Panc1 (cell line): ENCODE measurements around the gene SLC19A3. TPM values are rescaled to one million over a fixed set of nuclear protein-coding genes. Genes with fewer than 3 reads are reported as not detected.

Experiments used
- ATAC-seq: fragments of 200-7000 bp; cut with Tn5 transposase; 2 replicates; pipeline ENCODE4 v1.9.1; 2020; ENCODE audit warnings: mild to moderate bottlenecking, moderate library complexity
- BruUV-seq: library from RNA; stranded (reverse); fragments of 400-500 nt; replicated peaks from 2 replicates; lab custom pipeline; 2021; lab: Mats Ljungman, UMichigan
- CTCF ChIA-PET: fragments of 300-600 bp; sonication (Branson Sonifier 250); formaldehyde crosslinking; loops from one replicate; lab custom pipeline; 2022; ENCODE audit warnings: antibody characterized with exemption; lab: Charles Lee
- POLR2A ChIA-PET: fragments of 300-600 bp; sonication (Branson Sonifier 250); formaldehyde crosslinking; loops from one replicate; lab custom pipeline; 2022; ENCODE audit warnings: antibody characterized with exemption; lab: Charles Lee
- DNase-seq: peaks from one replicate; pipeline ENCODE4 v3.0.0-alpha.2; 2010; ENCODE audit warnings: low read depth, low spot score
- H3K27ac ChIP-seq: 2 replicates; pipeline ENCODE4 v1.5.1; 2011; ENCODE audit warnings: mild to moderate bottlenecking, low read length, inconsistent platforms
- H3K27me3 ChIP-seq: fragments of 200-500 bp; sonication (Bioruptor generic); 2 replicates; pipeline ENCODE4 v1.6.0; 2014; ENCODE audit warnings: low read length, inconsistent platforms; ENCODE audit not compliant: control insufficient read depth, insufficient read depth
- H3K36me3 ChIP-seq: fragments of 200-500 bp; sonication (Bioruptor generic); 2 replicates; pipeline ENCODE4 v1.5.1; 2014; ENCODE audit warnings: inconsistent platforms, mild to moderate bottlenecking, low read length, moderate library complexity; ENCODE audit not compliant: control insufficient read depth, insufficient read depth
- H3K4me1 ChIP-seq: 2 replicates; pipeline ENCODE4 v1.5.1; 2011; ENCODE audit warnings: inconsistent platforms, mild to moderate bottlenecking, low read length, moderate library complexity; ENCODE audit not compliant: control insufficient read depth, insufficient read depth
- H3K4me3 ChIP-seq, 2 experiments: 2 replicates each; pipeline ENCODE4 v1.5.1; 2011 to 2012; ENCODE audit warnings: low read depth in 2 of 2, low read length in 2 of 2, mild to moderate bottlenecking in 2 of 2, inconsistent platforms in 1 of 2, moderate library complexity in 1 of 2
- H3K9me3 ChIP-seq: fragments of 200-500 bp; sonication (Bioruptor generic); 2 replicates; pipeline ENCODE4 v1.5.1; 2014; ENCODE audit warnings: low read depth, mild to moderate bottlenecking, inconsistent platforms, low read length, moderate library complexity; ENCODE audit not compliant: control insufficient read depth, insufficient read depth
- CTCF ChIP-seq: fragments of 450-650 bp; IDR thresholded peaks from 2 replicates; pipeline ENCODE4 v1.5.1; 2017; ENCODE audit warnings: mild to moderate bottlenecking
- POLR2AphosphoS5 ChIP-seq: IDR thresholded peaks from 2 replicates; pipeline ENCODE4 v1.6.1; 2012; ENCODE audit warnings: mild to moderate bottlenecking, low read depth, low read length, moderate library complexity
- SIN3A ChIP-seq: IDR thresholded peaks from 2 replicates; pipeline ENCODE4 v1.6.1; 2012; ENCODE audit warnings: low read depth, mild to moderate bottlenecking, low read length, moderate library complexity, borderline replicate concordance; ENCODE audit not compliant: insufficient read depth
- TCF7L2 ChIP-seq: IDR thresholded peaks from 2 replicates; pipeline ENCODE4 v1.6.1; 2011; ENCODE audit warnings: mild to moderate bottlenecking, low read depth, low read length, inconsistent platforms
- in situ Hi-C: cut with HindIII; loops from 2 replicates; pipeline ENCODE4 v1.10.0; 2016; ENCODE audit warnings: low sequenced_read_pairs, low pct_unique_long_range_greater_than_20kb
- intact Hi-C: fragments of 100-400 bp; cut with micrococcal nuclease; formaldehyde crosslinking; loops from one replicate; pipeline ENCODE4 v1.10.0; 2022; ENCODE audit not compliant: unreplicated experiment
- total RNA-seq: library from RNA; stranded (reverse); gene quantifications from one replicate; pipeline ENCODE4 v1.2.1, GENCODE V29; 2021; ENCODE audit not compliant: unreplicated experiment
- TF ChIP-seq, protein P1 (sequence below), 2 experiments: IDR thresholded peaks; 2 replicates each; pipeline ENCODE4 v1.6.1; 2011 to 2012; ENCODE audit warnings: low read depth in 2 of 2, control low read depth in 1 of 2, low read length in 1 of 2, mild to moderate bottlenecking in 1 of 2, moderate library complexity in 1 of 2; ENCODE audit not compliant: insufficient read depth in 1 of 2

Gene SLC19A3
- total RNA-seq, 1 experiment from 2014 or later: 0.28 TPM

- POLR2A ChIA-PET: no interaction called here
- Histone ChIP-seq H3K27me3 (0 out of 2 replicates have a peak, but pooled peaks cover 2% of the 10 kb centered on the region), H3K4me3 (no peak overlapping the region), H3K4me1 (no peaks in the 10 kb centered on the region), H3K9me3 (no peaks in the 10 kb centered on the region), H3K36me3 (no peaks in the 10 kb centered on the region), H3K27ac (no peak overlapping the region)
- in situ Hi-C loops: no loop called here
- ATAC-seq (no peak), DNase-seq (no peak)
- intact Hi-C loops: loop anchor here (1.0 kb wide), 1 partner anchor 48 kb away; no protein-coding TSS in a partner anchor
- no TSS peak for BruUV-seq
- CTCF ChIA-PET: no interaction called here
- TF ChIP-seq, protein P1, sequence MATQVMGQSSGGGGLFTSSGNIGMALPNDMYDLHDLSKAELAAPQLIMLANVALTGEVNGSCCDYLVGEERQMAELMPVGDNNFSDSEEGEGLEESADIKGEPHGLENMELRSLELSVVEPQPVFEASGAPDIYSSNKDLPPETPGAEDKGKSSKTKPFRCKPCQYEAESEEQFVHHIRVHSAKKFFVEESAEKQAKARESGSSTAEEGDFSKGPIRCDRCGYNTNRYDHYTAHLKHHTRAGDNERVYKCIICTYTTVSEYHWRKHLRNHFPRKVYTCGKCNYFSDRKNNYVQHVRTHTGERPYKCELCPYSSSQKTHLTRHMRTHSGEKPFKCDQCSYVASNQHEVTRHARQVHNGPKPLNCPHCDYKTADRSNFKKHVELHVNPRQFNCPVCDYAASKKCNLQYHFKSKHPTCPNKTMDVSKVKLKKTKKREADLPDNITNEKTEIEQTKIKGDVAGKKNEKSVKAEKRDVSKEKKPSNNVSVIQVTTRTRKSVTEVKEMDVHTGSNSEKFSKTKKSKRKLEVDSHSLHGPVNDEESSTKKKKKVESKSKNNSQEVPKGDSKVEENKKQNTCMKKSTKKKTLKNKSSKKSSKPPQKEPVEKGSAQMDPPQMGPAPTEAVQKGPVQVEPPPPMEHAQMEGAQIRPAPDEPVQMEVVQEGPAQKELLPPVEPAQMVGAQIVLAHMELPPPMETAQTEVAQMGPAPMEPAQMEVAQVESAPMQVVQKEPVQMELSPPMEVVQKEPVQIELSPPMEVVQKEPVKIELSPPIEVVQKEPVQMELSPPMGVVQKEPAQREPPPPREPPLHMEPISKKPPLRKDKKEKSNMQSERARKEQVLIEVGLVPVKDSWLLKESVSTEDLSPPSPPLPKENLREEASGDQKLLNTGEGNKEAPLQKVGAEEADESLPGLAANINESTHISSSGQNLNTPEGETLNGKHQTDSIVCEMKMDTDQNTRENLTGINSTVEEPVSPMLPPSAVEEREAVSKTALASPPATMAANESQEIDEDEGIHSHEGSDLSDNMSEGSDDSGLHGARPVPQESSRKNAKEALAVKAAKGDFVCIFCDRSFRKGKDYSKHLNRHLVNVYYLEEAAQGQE (IDR thresholded peaks at IDR 0.05; ENCODE audit: insufficient read depth in 1 of 2, low read depth in 2 of 2, low read length in 1 of 2): no peak
- TF ChIP-seq SIN3A (no peak), CTCF (no peak), TCF7L2 (no peak), POLR2AphosphoS5 (no peak)
Measured at GRCh38 chr2:227687189-227687588, 30.6 kb downstream of the SLC19A3 start.

- CTCF ChIA-PET: no interaction called here
- Histone ChIP-seq H3K4me1 (no peaks in the 10 kb centered on the region), H3K27me3 (0 out of 2 replicates have a peak, but pooled peaks cover 2% of the 10 kb centered on the region), H3K9me3 (no peaks in the 10 kb centered on the region), H3K36me3 (no peaks in the 10 kb centered on the region), H3K4me3 (no peak overlapping the region), H3K27ac (no peak overlapping the region)
- POLR2A ChIA-PET: no interaction called here
- DNase-seq (no peak), ATAC-seq (no peak)
- intact Hi-C loops: no loop called here
- TF ChIP-seq SIN3A: no peak
- TF ChIP-seq, protein P1 (IDR thresholded peaks at IDR 0.05; ENCODE audit: insufficient read depth in 1 of 2, low read depth in 2 of 2, low read length in 1 of 2): no peak
- no peak for TF ChIP-seq TCF7L2
- TF ChIP-seq CTCF: no peak
- TF ChIP-seq POLR2AphosphoS5: no peak
- BruUV-seq: no TSS peak
- in situ Hi-C loops: no loop called here
Measured at GRCh38 chr2:227684258-227684657, 33.6 kb downstream of the SLC19A3 start.
